Dermis lymphatic vessel endothelial cell (primary cell): ENCODE results near the gene CD320. TPM values are rescaled to one million over a fixed set of nuclear protein-coding genes. Genes with fewer than 3 reads are reported as not detected.

Experiments
- total RNA-seq: library from RNA; depleted of rRNA; stranded (reverse); fragments of >200 nt; gene quantifications from 2 replicates; pipeline ENCODE4 v1.2.1, GENCODE V29; 2014

The CD320 gene
- total RNA-seq: 18.5 and 20.7 TPM in 2 replicates

DNA sequence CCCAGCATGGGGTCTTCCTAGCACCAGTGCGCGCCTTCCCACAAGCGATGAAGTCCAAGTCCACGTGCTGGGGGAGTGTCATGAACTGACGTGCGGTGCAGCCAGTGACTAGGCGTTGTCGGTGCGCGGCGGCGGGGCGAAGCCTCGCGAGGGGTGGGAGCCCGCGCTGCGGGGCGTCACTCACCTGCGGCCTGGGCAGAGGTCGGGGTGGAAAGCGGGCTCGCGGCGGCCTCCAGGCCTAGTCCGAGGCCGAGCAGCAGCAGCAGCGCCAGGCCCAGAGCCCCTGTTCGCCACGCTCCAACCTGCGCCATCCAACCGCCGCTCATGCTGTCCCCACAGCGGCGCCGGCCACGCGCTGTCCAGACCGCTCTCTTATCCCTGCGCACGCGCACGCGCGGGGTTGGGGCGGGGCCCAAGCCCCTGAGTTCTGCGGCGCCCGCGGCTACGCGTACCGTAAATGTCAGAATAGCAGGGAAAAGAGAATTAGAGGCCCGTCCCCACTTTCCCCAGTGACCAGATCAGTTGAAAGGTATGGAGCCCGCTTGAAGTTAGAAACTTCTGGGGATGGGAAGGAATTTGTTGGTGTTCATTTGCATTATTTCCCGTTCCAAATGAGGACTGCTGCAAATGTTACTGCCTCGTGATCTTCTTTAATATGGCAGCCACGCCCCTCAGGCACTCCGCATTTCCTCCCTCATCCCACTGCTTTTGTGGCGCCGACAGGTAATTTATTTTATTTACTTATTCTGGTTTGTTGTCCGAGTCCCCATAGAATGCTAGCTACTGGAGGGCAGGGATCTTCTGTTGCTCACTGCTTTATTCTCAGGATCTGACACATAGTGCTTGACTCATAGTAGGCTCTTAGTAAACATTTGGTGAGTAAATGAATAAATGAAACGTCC lies at the start of gene CD320:
Gene CD320, minus strand, starts transcription at position 394 of the 902 bp plus-strand sequence. Its CDS starts 68 bp downstream, at position 326.

DNA sequence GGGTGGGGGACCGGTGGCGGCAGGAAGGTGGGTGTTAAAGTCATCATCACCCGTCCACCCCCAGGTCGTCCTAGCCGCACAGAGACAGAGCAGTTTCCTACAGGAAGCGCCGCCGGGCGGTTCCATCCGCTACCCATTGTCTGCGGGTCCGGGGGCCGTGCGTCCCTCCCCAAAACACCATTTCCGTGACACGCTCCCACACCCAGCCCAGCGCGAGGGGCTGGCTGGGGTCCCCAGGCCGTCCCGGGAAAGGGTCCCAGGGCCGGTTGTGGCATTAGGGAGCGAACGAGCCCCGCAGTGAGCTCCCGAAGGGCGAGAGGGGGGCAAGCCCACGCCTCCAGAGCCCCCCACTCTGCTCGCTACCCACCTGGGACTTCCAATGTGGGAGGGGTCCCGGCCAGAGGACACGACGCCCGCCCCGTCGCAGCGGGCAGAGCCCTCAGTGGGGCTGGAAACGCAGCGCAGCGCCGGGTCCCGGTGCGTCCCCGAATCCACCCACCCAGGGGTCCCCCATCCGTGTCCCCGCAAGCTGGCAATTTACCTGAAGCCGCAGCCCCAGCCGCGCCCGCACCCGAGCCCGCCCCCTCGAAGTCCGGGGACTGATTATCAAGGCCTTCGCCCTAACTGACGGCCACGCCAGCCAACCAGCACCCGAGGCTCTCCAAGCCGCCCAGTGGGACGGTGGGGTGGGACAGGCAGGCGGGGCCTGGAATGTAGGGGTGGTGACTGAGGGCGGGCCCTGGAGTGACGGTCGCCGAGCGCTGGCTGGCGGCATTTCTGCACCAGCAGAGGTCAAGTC lies 34.7 kb upstream of the CD320 start, which contains the start of gene KANK3:
Gene KANK3, minus strand, starts transcription at position 579 of the 799 bp plus-strand sequence. CDS start 5,434 bp downstream, outside the sequence.

DNA sequence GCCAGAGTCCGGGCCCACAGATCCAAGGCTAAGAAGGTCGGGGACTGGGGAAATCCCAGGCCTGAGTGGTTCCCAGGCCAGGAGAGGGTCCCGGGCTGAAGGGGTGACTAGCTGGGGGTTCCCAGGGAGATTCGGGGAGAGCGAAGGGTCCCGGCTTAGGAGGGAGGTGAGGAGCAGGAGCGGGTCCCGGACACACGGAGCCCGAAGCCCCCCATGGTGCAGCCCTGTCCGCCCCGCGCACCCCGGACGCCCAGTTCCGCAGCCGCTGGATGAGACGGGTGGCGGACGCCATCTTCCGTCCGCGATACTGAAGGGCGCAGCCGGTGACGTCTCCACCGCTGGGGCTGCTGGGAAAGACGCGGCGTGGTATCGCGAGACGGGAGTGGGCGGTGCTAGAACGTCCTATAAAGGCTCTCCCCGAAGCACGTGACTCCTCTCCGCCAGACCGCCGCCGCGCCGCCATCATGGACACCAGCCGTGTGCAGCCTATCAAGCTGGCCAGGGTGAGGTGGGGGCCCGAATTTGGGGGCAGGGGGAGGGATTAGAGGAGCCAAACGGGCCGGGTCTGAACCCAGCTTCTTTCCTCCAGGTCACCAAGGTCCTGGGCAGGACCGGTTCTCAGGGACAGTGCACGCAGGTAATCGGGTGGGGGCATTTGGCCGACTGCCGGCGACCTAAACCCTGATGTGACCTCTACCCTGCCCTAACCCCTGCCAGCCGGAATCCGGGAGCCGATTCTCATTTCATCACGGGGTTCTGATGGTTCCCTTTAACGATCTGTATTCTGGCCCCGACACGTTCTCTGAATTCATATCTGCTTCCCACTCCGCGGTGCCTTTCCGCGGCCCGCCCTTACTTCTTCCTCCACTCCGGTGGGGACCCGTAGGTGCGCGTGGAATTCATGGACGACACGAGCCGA lies 13.2 kb upstream of the CD320 start, which contains the start of the genes NDUFA7 and RPS28:
Gene NDUFA7, minus strand, starts transcription at position 309 of the 919 bp plus-strand sequence. Its CDS starts 17 bp downstream, at position 292.
Gene RPS28, plus strand, starts transcription at position 430 of the 919 bp plus-strand sequence. Its CDS starts 35 bp downstream, at position 465.

Other genes starting within 250 kb of the CD320 start
- gene FBN3, start 158.8 kb downstream of the CD320 start, total RNA-seq: not detected in 2 replicates
- gene CERS4, start 99.0 kb downstream of the CD320 start, total RNA-seq: 10.5 and 18.5 TPM in 2 replicates
- gene NDUFA7, start 13.0 kb upstream of the CD320 start, total RNA-seq: 20.8 and 22.3 TPM in 2 replicates
- 211 and 282 TPM in 2 replicates for gene RPS28, start 13.1 kb upstream of the CD320 start, total RNA-seq
- 106 and 121 TPM in 2 replicates for gene KANK3, start 34.9 kb upstream of the CD320 start, total RNA-seq
- gene ANGPTL4, start 55.8 kb upstream of the CD320 start, total RNA-seq: 2.0 and 2.1 TPM in 2 replicates
- 49.6 and 64.0 TPM in 2 replicates for gene RAB11B, start 82.0 kb upstream of the CD320 start, total RNA-seq
- 127 and 210 TPM in 2 replicates for gene MARCHF2, start 104.9 kb upstream of the CD320 start, total RNA-seq
- gene HNRNPM, start 136.6 kb upstream of the CD320 start, total RNA-seq: 52.8 and 63.1 TPM in 2 replicates
- not detected in 2 replicates for gene PRAM1, start 194.3 kb upstream of the CD320 start, total RNA-seq
- gene ZNF414, start 205.8 kb upstream of the CD320 start, total RNA-seq: 2.9 and 4.6 TPM in 2 replicates